PFSK-1 (cell line): ENCODE results near the gene PTPRH.

Experiments
- POLR2AphosphoS5 ChIP-seq: IDR thresholded peaks from 2 replicates; pipeline ENCODE4 v1.6.1; 2012; ENCODE audit warnings: low read depth, mild to moderate bottlenecking, control low read depth, low read length, moderate library complexity
- SIN3A ChIP-seq: IDR thresholded peaks from 2 replicates; pipeline ENCODE4 v1.6.1; 2012; ENCODE audit warnings: mild to moderate bottlenecking, low read length, moderate library complexity, borderline replicate concordance; ENCODE audit not compliant: insufficient read depth
- TF ChIP-seq, protein P1 (sequence below), 2 experiments: IDR thresholded peaks; 2 replicates each; pipeline versions ENCODE4 v1.6.1 to v1.8.0; 2011 to 2012; ENCODE audit warnings: low read depth in 2 of 2, low read length in 2 of 2, control low read depth in 1 of 2, inconsistent platforms in 1 of 2, mild to moderate bottlenecking in 1 of 2, moderate library complexity in 1 of 2; ENCODE audit not compliant: insufficient read depth in 1 of 2

DNA sequence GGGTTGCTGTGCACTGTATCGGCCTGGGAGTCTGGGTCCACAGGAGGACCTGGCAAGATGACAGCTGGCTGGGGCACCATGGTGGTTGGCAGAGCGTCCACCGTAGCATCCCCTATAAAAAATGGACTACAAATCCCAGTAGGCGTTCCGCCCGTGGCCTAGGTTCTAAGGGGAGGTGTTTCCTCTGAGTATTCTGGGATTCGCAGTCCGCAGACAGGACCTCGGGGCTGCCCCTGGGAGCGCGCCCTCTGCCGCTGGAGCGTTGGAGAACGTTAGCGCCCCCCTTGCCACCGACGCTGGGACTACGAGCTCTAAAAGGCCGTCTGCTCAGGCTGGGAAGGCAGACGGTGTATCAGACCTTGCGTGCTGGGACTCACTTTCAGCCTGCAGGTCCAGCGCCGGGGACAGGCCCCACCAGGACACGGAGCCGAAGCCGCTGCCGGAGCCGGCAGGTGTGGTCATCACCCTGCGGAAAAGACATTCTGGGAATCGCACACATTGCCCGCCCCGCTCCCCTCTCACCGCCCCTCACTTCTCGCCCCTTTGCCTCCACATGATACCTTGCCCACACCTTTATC lies 43.3 kb downstream of the PTPRH start:
- TF ChIP-seq POLR2AphosphoS5 (no peak), SIN3A (no peak)
- TF ChIP-seq, protein P1, sequence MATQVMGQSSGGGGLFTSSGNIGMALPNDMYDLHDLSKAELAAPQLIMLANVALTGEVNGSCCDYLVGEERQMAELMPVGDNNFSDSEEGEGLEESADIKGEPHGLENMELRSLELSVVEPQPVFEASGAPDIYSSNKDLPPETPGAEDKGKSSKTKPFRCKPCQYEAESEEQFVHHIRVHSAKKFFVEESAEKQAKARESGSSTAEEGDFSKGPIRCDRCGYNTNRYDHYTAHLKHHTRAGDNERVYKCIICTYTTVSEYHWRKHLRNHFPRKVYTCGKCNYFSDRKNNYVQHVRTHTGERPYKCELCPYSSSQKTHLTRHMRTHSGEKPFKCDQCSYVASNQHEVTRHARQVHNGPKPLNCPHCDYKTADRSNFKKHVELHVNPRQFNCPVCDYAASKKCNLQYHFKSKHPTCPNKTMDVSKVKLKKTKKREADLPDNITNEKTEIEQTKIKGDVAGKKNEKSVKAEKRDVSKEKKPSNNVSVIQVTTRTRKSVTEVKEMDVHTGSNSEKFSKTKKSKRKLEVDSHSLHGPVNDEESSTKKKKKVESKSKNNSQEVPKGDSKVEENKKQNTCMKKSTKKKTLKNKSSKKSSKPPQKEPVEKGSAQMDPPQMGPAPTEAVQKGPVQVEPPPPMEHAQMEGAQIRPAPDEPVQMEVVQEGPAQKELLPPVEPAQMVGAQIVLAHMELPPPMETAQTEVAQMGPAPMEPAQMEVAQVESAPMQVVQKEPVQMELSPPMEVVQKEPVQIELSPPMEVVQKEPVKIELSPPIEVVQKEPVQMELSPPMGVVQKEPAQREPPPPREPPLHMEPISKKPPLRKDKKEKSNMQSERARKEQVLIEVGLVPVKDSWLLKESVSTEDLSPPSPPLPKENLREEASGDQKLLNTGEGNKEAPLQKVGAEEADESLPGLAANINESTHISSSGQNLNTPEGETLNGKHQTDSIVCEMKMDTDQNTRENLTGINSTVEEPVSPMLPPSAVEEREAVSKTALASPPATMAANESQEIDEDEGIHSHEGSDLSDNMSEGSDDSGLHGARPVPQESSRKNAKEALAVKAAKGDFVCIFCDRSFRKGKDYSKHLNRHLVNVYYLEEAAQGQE (IDR thresholded peaks at IDR 0.05; ENCODE audit: insufficient read depth in 1 of 2, low read depth in 2 of 2, low read length in 2 of 2), result 0 out of 4 replicates have a peak, but pooled peaks of 1 of the 2 experiments have one; percentile 6
